Measurements from ENCODE around the gene COPZ2. TPM values are rescaled to one million over a fixed set of nuclear protein-coding genes. Genes with fewer than 3 reads are reported as not detected.

The COPZ2 gene
- polyA plus RNA-seq, 3 donors: 6.8 to 115 (median 49.1) TPM

DNA sequence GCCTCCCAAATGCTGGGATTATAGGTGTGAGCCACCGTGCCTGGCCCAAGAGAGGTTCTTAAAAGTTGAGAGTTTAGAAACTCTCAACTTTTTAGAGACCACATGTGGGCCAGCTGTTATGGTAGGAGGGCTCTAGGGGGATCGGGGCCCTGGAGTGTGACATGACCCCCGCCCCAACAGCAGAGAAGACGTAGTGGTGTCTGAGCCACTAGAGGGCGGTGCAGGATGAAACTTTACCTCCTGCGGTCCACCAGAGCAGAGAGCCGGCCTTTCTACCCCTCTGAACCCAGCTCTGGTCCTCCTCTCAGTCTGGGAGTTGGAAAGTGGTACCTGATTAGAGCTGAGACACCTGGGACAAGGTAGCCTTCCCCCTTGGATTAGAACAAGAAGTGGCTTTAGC, 59.3 kb downstream of the COPZ2 start:
- no peak overlapping the region for H3K27ac ChIP-seq (ENCODE audit: low read depth, low read length)
- WGBS, 3 donors: 27 to 38% (median 30%) methylated on average over 7 of the region's 7 CpGs

Other genes with a start within 250 kb of the COPZ2 start
- gene OSBPL7, start 216.0 kb downstream of the COPZ2 start, polyA plus RNA-seq: 10 to 100 TPM in 1 of 3 donors, 1 to 10 TPM in 2; 5.3 to 11.0 (median 5.6) TPM
- gene MRPL10, start 206.3 kb downstream of the COPZ2 start, polyA plus RNA-seq: 10 to 100 TPM; 42.3 to 52.0 (median 44.2) TPM
- under 1 TPM; 0.39 to 0.90 (median 0.49) TPM for gene LRRC46, start 206.1 kb downstream of the COPZ2 start, polyA plus RNA-seq
- 100 to 1,000 TPM in 1 of 3 donors, 10 to 100 TPM in 2; 37.9 to 181 (median 89.5) TPM for gene SCRN2, start 196.5 kb downstream of the COPZ2 start, polyA plus RNA-seq
- gene SP6, start 186.6 kb downstream of the COPZ2 start, polyA plus RNA-seq: under 1 TPM; 0.45 to 0.56 (median 0.49) TPM
- 10 to 100 TPM in 1 of 3 donors, 1 to 10 TPM in 2; 7.2 to 15.7 (median 9.2) TPM for gene SP2, start 141.6 kb downstream of the COPZ2 start, polyA plus RNA-seq
- gene PNPO, start 96.2 kb downstream of the COPZ2 start, polyA plus RNA-seq: 1 to 10 TPM; 6.2 to 9.6 (median 9.2) TPM
- 10 to 100 TPM in 1 of 3 donors, 1 to 10 TPM in 2; 1.0 to 80.7 (median 7.1) TPM for gene PRR15L, start 79.9 kb downstream of the COPZ2 start, polyA plus RNA-seq
- 100 to 1,000 TPM; 119 to 176 (median 156) TPM for gene CDK5RAP3, start 66.7 kb downstream of the COPZ2 start, polyA plus RNA-seq
- gene NFE2L1, start 10.6 kb upstream of the COPZ2 start, polyA plus RNA-seq: 100 to 1,000 TPM in 1 of 3 donors, 10 to 100 TPM in 2; 29.9 to 183 (median 91.0) TPM
- 10 to 100 TPM; 14.8 to 55.2 (median 20.8) TPM for gene CBX1, start 63.7 kb upstream of the COPZ2 start, polyA plus RNA-seq
- 10 to 100 TPM in 2 of 3 donors, 1 to 10 TPM in 1; 8.4 to 17.1 (median 13.5) TPM for gene SNX11, start 70.0 kb upstream of the COPZ2 start, polyA plus RNA-seq